HepG2 (cell line): ENCODE data around the gene HEPHL1. TPM values are rescaled to one million over a fixed set of nuclear protein-coding genes. Genes with fewer than 3 reads are reported as not detected.

Experiments used
- CEBPB ChIP-seq: IDR thresholded peaks from 2 replicates; pipeline ENCODE4 v1.6.1; 2011; ENCODE audit warnings: low read depth, low read length, improper control_type of control experiment, borderline replicate concordance
- CHD4 ChIP-seq: fragments of 200-600 bp; sonication (generic); IDR thresholded peaks from 2 replicates; pipeline ENCODE4 v1.7.0; 2017; ENCODE audit warnings: mild to moderate bottlenecking, low read length, borderline replicate concordance
- FOXK1 ChIP-seq: sonication (generic); formaldehyde crosslinking; IDR thresholded peaks from 2 replicates; pipeline ENCODE4 v1.4.0; 2020; ENCODE audit warnings: low read depth, missing genetic modification reagents, borderline replicate concordance
- FOXO1 ChIP-seq: sonication (generic); formaldehyde crosslinking; IDR thresholded peaks from 2 replicates; pipeline ENCODE4 v1.4.0; 2020; ENCODE audit warnings: missing genetic modification reagents
- FOXP1 ChIP-seq, 2 experiments: fragments of 450-650 bp in 1 of 2; IDR thresholded peaks; 2 replicates each; pipeline ENCODE4 v1.6.1; 2017 to 2018; ENCODE audit warnings: antibody characterized with exemption in 1 of 2
- MAFG ChIP-seq: sonication (generic); formaldehyde crosslinking; IDR thresholded peaks from 2 replicates; pipeline ENCODE4 v1.5.1; 2020; ENCODE audit warnings: mild to moderate bottlenecking, missing genetic modification reagents
- MEIS1 ChIP-seq: sonication (generic); formaldehyde crosslinking; IDR thresholded peaks from 2 replicates; pipeline ENCODE4 v1.9.0; 2021; ENCODE audit warnings: mild to moderate bottlenecking, missing genetic modification reagents, moderate library complexity, borderline replicate concordance
- MXD4 ChIP-seq: IDR thresholded peaks from 2 replicates; pipeline ENCODE4 v1.6.1; 2016; ENCODE audit warnings: mild to moderate bottlenecking, missing biosample characterization, missing genetic modification reagents
- SKIL ChIP-seq: sonication (generic); formaldehyde crosslinking; IDR thresholded peaks from 2 replicates; pipeline ENCODE4 v1.8.0; 2022; ENCODE audit warnings: missing genetic modification reagents, mild to moderate bottlenecking, moderate library complexity, borderline replicate concordance
- SP5 ChIP-seq: IDR thresholded peaks from 2 replicates; pipeline ENCODE4 v1.6.1; 2016; ENCODE audit warnings: low read depth, borderline replicate concordance
- SRY ChIP-seq: sonication (generic); formaldehyde crosslinking; IDR thresholded peaks from 2 replicates; pipeline ENCODE4 v1.8.0; 2022; ENCODE audit warnings: mild to moderate bottlenecking, missing genetic modification reagents
- TCF7 ChIP-seq: sonication (generic); IDR thresholded peaks from 2 replicates; pipeline ENCODE4 v1.6.1; 2016; ENCODE audit warnings: antibody characterized with exemption, low read depth
- ZBTB7A ChIP-seq: sonication (generic); formaldehyde crosslinking; IDR thresholded peaks from 2 replicates; pipeline ENCODE4 v1.8.0; 2022; ENCODE audit warnings: mild to moderate bottlenecking, missing genetic modification reagents
- ZNF17 ChIP-seq: sonication (generic); formaldehyde crosslinking; IDR thresholded peaks from 2 replicates; pipeline ENCODE4 v1.5.0; 2020; ENCODE audit warnings: mild to moderate bottlenecking, missing genetic modification reagents
- ZNF24 ChIP-seq: fragments of 450-650 bp; IDR thresholded peaks from 2 replicates; pipeline ENCODE4 v1.6.1; 2017; ENCODE audit warnings: antibody characterized with exemption, mild to moderate bottlenecking
- ZNF253 ChIP-seq: sonication (generic); formaldehyde crosslinking; IDR thresholded peaks from 2 replicates; pipeline ENCODE4 v1.8.0; 2022; ENCODE audit warnings: mild to moderate bottlenecking, missing genetic modification reagents, borderline replicate concordance
- ZNF33A ChIP-seq: sonication (generic); formaldehyde crosslinking; IDR thresholded peaks from 2 replicates; pipeline ENCODE4 v1.5.1; 2020; ENCODE audit warnings: missing genetic modification reagents, mild to moderate bottlenecking, moderate library complexity, borderline replicate concordance
- ZNF407 ChIP-seq: sonication (generic); formaldehyde crosslinking; IDR thresholded peaks from one replicate; pipeline ENCODE4 v1.5.1; 2020; ENCODE audit warnings: mild to moderate bottlenecking, missing genetic modification reagents; ENCODE audit errors: not compliant biosample characterization
- ZNF670 ChIP-seq: sonication (generic); formaldehyde crosslinking; IDR thresholded peaks from 2 replicates; pipeline ENCODE4 v1.8.0; 2022; ENCODE audit warnings: mild to moderate bottlenecking, missing genetic modification reagents, borderline replicate concordance
- polyA plus RNA-seq, 8 experiments: library from polyadenylated mRNA; depleted of rRNA in 3 of 8; stranded (reverse) in 7 of 8; unstranded in 1 of 8; fragments of >200 nt; fragmentation: Illumina TruSeq in 4 of 8; extraction: Trizol in 4 of 8; gene quantifications; 2 replicates each; pipeline versions ENCODE4 v1.2.1 to v1.2.3, GENCODE V29; 2011 to 2016; ENCODE audit warnings: low read depth in 4 of 8, missing spikeins in 1 of 8, mixed read lengths in 1 of 8; ENCODE audit not compliant: insufficient read depth in 1 of 8
- total RNA-seq, 5 experiments: library from RNA; depleted of rRNA; stranded (reverse); fragments of >200 nt; fragmentation: Illumina TruSeq; extraction: Trizol; gene quantifications; 2 replicates each; pipeline ENCODE4 v1.2.3, GENCODE V29; 2016; ENCODE audit warnings: low read depth in 1 of 5

The HEPHL1 gene
- total and polyA plus RNA-seq, 2 of the 13 experiments (the other 11 are each of a cell fraction or from before 2014, with no cell fraction given) = 0.04 to 0.05 TPM

- TF ChIP-seq ZBTB7A (CRISPR knock-in tag) (0 out of 2 replicates have a peak, but pooled peaks have one; percentile 31), SRY (CRISPR knock-in tag) (0 out of 2 replicates have a peak, but pooled peaks have one; percentile 15), ZNF24 (no peak), FOXK1 (CRISPR knock-in tag) (no peak), FOXO1 (CRISPR knock-in tag) (no peak), ZNF407 (CRISPR knock-in tag) (peak; percentile 8), CHD4 (no peak), MAFG (CRISPR knock-in tag) (no peak), CEBPB (no peak), MEIS1 (CRISPR knock-in tag) (peak; percentile 38; the same call in 1 of the 2 replicates), SP5 (CRISPR knock-in tag) (no peak), ZNF253 (0 out of 2 replicates have a peak, but pooled peaks have one; percentile 39), ZNF17 (CRISPR knock-in tag) (0 out of 2 replicates have a peak, but pooled peaks have one; percentile 39), FOXP1 (IDR thresholded peaks at IDR 0.05) (no peak), FOXP1 (CRISPR knock-in tag; IDR thresholded peaks at IDR 0.05) (no peak), MXD4 (no peak), TCF7 (peak; percentile 59; the same call in 1 of the 2 replicates), SKIL (CRISPR knock-in tag) (0 out of 2 replicates have a peak, but pooled peaks have one; percentile 2), ZNF670 (CRISPR knock-in tag) (peak; percentile 84; the same call in 1 of the 2 replicates), ZNF33A (CRISPR knock-in tag) (peak; percentile 73; the same call in 1 of the 2 replicates)
Measured at GRCh38 chr11:94128291-94128745, 107.2 kb downstream of the HEPHL1 start (continued).
